GM21423 (cell line): ENCODE results near the gene SPOCK1.

Source experiments
- ATAC-seq: cut with Tn5 transposase; IDR thresholded peaks from one replicate; pipeline ENCODE4 v1.9.1; 2021; ENCODE audit warnings: mild to moderate bottlenecking, moderate library complexity; ENCODE audit not compliant: unreplicated experiment

SPOCK1 gene

GRCh38 chr5:137040641-137041340 lies 458.3 kb downstream of the SPOCK1 start:
- no peak for ATAC-seq

- ATAC-seq, result no peak
Observed at GRCh38 chr5:137040024-137040423, 459.1 kb downstream of the SPOCK1 start.

GRCh38 chr5:137037848-137038247 lies 461.3 kb downstream of the SPOCK1 start:
- ATAC-seq, result no peak

- ATAC-seq, result no peak
Observed at GRCh38 chr5:137036640-137037039, 462.5 kb downstream of the SPOCK1 start.

- no peak for ATAC-seq
Observed at GRCh38 chr5:137035480-137035878, 463.6 kb downstream of the SPOCK1 start.

- ATAC-seq, result no peak
Observed at GRCh38 chr5:137034764-137035479, 464.2 kb downstream of the SPOCK1 start.

GRCh38 chr5:137034213-137034612 lies 464.9 kb downstream of the SPOCK1 start:
- ATAC-seq, result no peak

- ATAC-seq, result no peak
Observed at GRCh38 chr5:137032929-137033328, 466.2 kb downstream of the SPOCK1 start.

GRCh38 chr5:137027758-137028157 lies 471.4 kb downstream of the SPOCK1 start:
- ATAC-seq, result no peak

- no peak for ATAC-seq
Observed at GRCh38 chr5:137026296-137026695, 472.8 kb downstream of the SPOCK1 start.

- no peak for ATAC-seq
Observed at GRCh38 chr5:137024044-137024443, 475.1 kb downstream of the SPOCK1 start.

GRCh38 chr5:137023371-137023770 lies 475.8 kb downstream of the SPOCK1 start:
- ATAC-seq, result no peak

- ATAC-seq, result no peak
Observed at GRCh38 chr5:137022725-137023124, 476.4 kb downstream of the SPOCK1 start.

- no peak for ATAC-seq
Observed at GRCh38 chr5:137022043-137022442, 477.1 kb downstream of the SPOCK1 start.

- no peak for ATAC-seq
Observed at GRCh38 chr5:137019229-137019628, 479.9 kb downstream of the SPOCK1 start.

GRCh38 chr5:137016783-137017324 lies 482.3 kb downstream of the SPOCK1 start:
- no peak for ATAC-seq

- no peak for ATAC-seq
Observed at GRCh38 chr5:137015540-137016116, 483.5 kb downstream of the SPOCK1 start.

GRCh38 chr5:137014731-137015130 lies 484.4 kb downstream of the SPOCK1 start:
- ATAC-seq, result no peak

- ATAC-seq, result no peak
Observed at GRCh38 chr5:137010226-137010625, 488.9 kb downstream of the SPOCK1 start.

GRCh38 chr5:137004279-137004678 lies 494.8 kb downstream of the SPOCK1 start:
- ATAC-seq, result no peak

GRCh38 chr5:137001026-137001569 lies 498.0 kb downstream of the SPOCK1 start:
- ATAC-seq, result no peak

GRCh38 chr5:136999787-137000186 lies 499.3 kb downstream of the SPOCK1 start:
- no peak for ATAC-seq
